ENCODE results near the gene GPC6.

DNA sequence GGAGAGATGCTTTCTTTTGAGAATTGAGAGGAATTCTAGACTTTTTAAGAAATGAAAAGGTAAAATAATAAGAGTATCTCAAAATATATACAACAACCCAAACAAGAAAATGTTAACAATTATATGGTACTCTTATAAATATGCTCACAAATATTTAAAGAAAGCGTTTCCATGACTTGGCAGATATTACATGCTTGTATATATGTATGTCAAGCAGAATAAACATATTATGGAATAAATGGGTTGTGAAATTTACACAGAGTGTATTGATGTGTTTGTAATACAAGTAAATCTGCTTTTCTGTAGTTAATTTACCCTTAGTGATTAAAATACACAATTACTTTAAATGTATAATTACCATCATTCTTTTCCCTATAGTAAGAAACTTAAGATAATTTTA, 65.8 kb downstream of the GPC6 start:
- TF ChIP-seq POLR2A (IDR thresholded peaks at IDR 0.05) (no peak), POLR2AphosphoS5 (IDR thresholded peaks at IDR 0.05) (no peak)
- TF ChIP-seq, protein P1, sequence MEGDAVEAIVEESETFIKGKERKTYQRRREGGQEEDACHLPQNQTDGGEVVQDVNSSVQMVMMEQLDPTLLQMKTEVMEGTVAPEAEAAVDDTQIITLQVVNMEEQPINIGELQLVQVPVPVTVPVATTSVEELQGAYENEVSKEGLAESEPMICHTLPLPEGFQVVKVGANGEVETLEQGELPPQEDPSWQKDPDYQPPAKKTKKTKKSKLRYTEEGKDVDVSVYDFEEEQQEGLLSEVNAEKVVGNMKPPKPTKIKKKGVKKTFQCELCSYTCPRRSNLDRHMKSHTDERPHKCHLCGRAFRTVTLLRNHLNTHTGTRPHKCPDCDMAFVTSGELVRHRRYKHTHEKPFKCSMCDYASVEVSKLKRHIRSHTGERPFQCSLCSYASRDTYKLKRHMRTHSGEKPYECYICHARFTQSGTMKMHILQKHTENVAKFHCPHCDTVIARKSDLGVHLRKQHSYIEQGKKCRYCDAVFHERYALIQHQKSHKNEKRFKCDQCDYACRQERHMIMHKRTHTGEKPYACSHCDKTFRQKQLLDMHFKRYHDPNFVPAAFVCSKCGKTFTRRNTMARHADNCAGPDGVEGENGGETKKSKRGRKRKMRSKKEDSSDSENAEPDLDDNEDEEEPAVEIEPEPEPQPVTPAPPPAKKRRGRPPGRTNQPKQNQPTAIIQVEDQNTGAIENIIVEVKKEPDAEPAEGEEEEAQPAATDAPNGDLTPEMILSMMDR (IDR thresholded peaks at IDR 0.05 in 8 of 11, conservative IDR thresholded peaks at IDR 0.05 in 3 of 11): no peak
